ENCODE results near the gene RNF151. TPM values are rescaled to one million over a fixed set of nuclear protein-coding genes. Genes with fewer than 3 reads are reported as not detected.
"Not testable (repeated sequence)": the region's sequence is repeated elsewhere in the genome, so short reads cannot be mapped to it uniquely, and the experiment has no call there.

Gene RNF151
- total RNA-seq, 1 donor from 2014 or later = not detected

- no peak for TF ChIP-seq CTCF (IDR thresholded peaks at IDR 0.05; ENCODE audit: partially characterized antibody, unreplicated experiment)
- Mint-ChIP-seq H3K9me3 (ENCODE audit: unreplicated experiment) (peaks cover 10% of the 10 kb centered on the region), H3K36me3 (ENCODE audit: unreplicated experiment) (peaks cover 4% of the 10 kb centered on the region), H3K27me3 (ENCODE audit: unreplicated experiment) (peaks cover 16% of the 10 kb centered on the region), H3K4me3 (ENCODE audit: unreplicated experiment) (peak overlapping the region; percentile 92), H3K27ac (ENCODE audit: unreplicated experiment) (peak overlapping the region; percentile 84), H3K4me1 (ENCODE audit: low read depth, unreplicated experiment) (peaks cover 20% of the 10 kb centered on the region)
- no peak for DNase-seq
These were observed 42.6 kb downstream of the RNF151 start for GRCh38 chr16:2009164-2009711.

- peaks cover 4% of the 10 kb centered on the region for H3K36me3 Mint-ChIP-seq (ENCODE audit: unreplicated experiment)
- DNase-seq = peak; percentile 88
- H3K9me3 Mint-ChIP-seq (ENCODE audit: unreplicated experiment) = peaks cover 8% of the 10 kb centered on the region
- H3K4me3 Mint-ChIP-seq (ENCODE audit: unreplicated experiment) = peak within 1 kb of the TSS; percentile 93
- TF ChIP-seq CTCF (IDR thresholded peaks at IDR 0.05; ENCODE audit: partially characterized antibody, unreplicated experiment) = no peak
- H3K27me3 Mint-ChIP-seq (ENCODE audit: unreplicated experiment) = peaks cover 14% of the 10 kb centered on the region
- peak within 1 kb of the TSS; percentile 90 for H3K27ac Mint-ChIP-seq (ENCODE audit: unreplicated experiment)
- H3K4me1 Mint-ChIP-seq (ENCODE audit: low read depth, unreplicated experiment) = peaks cover 20% of the 10 kb centered on the region
These were observed 43.3 kb downstream of the RNF151 start, which contains the start of gene ZNF598 for GRCh38 chr16:2009791-2010510. TSS of gene ZNF598 (minus strand) at chr16:2009821.

- H3K9me3 Mint-ChIP-seq (ENCODE audit: unreplicated experiment); H3K4me3 Mint-ChIP-seq (ENCODE audit: unreplicated experiment); DNase-seq; H3K27ac Mint-ChIP-seq (ENCODE audit: unreplicated experiment); H3K36me3 Mint-ChIP-seq (ENCODE audit: unreplicated experiment): not testable (repeated sequence)
- H3K27me3 Mint-ChIP-seq (ENCODE audit: unreplicated experiment) = peaks cover 12% of the 10 kb centered on the region
- peaks cover 15% of the 10 kb centered on the region for H3K4me1 Mint-ChIP-seq (ENCODE audit: low read depth, unreplicated experiment)
These were observed 45.1 kb downstream of the RNF151 start for GRCh38 chr16:2011726-2012125.

- Mint-ChIP-seq H3K27me3 (ENCODE audit: unreplicated experiment) (peaks cover 7% of the 10 kb centered on the region), H3K36me3 (ENCODE audit: unreplicated experiment) (no peaks in the 10 kb centered on the region), H3K9me3 (ENCODE audit: unreplicated experiment) (peaks cover 4% of the 10 kb centered on the region), H3K27ac (ENCODE audit: unreplicated experiment) (no peak overlapping the region), H3K4me3 (ENCODE audit: unreplicated experiment) (no peak overlapping the region), H3K4me1 (ENCODE audit: low read depth, unreplicated experiment) (peaks cover 6% of the 10 kb centered on the region)
- no peak for TF ChIP-seq CTCF (IDR thresholded peaks at IDR 0.05; ENCODE audit: partially characterized antibody, unreplicated experiment)
- DNase-seq = no peak
These were observed 46.9 kb downstream of the RNF151 start for GRCh38 chr16:2013527-2013926.

GRCh38 chr16:2015117-2015946, 48.7 kb downstream of the RNF151 start:
- TF ChIP-seq CTCF (IDR thresholded peaks at IDR 0.05; ENCODE audit: partially characterized antibody, unreplicated experiment) = no peak
- Mint-ChIP-seq H3K4me1 (ENCODE audit: low read depth, unreplicated experiment) (peaks cover 8% of the 10 kb centered on the region), H3K27ac (ENCODE audit: unreplicated experiment) (no peak overlapping the region), H3K9me3 (ENCODE audit: unreplicated experiment) (peaks cover 4% of the 10 kb centered on the region), H3K27me3 (ENCODE audit: unreplicated experiment) (peaks cover 8% of the 10 kb centered on the region), H3K4me3 (ENCODE audit: unreplicated experiment) (peak overlapping the region; percentile 46), H3K36me3 (ENCODE audit: unreplicated experiment) (no peaks in the 10 kb centered on the region)
- DNase-seq = no peak
